Measurements from ENCODE around the gene DVL1.
A peak's percentile ranks its signal among the peaks of the same experiment; 100 is the strongest.

DVL1 gene

GRCh38 chr1:1324524-1325287, 24.5 kb downstream of the DVL1 start, which contains the start of the genes CPTP and INTS11:
CPTP (plus strand) TSS chr1:1324802; CDS start chr1:1326911, 2,109 bp downstream.
INTS11 (minus strand) TSS chr1:1324660; CDS start chr1:1324608, 52 bp downstream.
- Histone ChIP-seq H3K79me2 (ENCODE audit: insufficient read depth, low read length) (peaks cover 64% of the 10 kb centered on the region), H4K20me1 (ENCODE audit: insufficient read depth, low read length, poor library complexity, severe bottlenecking) (peaks cover 53% of the 10 kb centered on the region), H3K36me3 (ENCODE audit: insufficient read depth, low read length) (no peaks in the 10 kb centered on the region), H3K4me3 (ENCODE audit: low read length, poor library complexity, severe bottlenecking) (peak within 1 kb of the TSS; percentile 100), H2AFZ (ENCODE audit: low read length) (peak within 1 kb of the TSS; percentile 95), H3K4me1 (ENCODE audit: insufficient read depth, low read length, poor library complexity, severe bottlenecking) (peaks cover 37% of the 10 kb centered on the region), H3F3A (ENCODE audit: low read depth) (no peaks in the 10 kb centered on the region), H3K4me2 (ENCODE audit: low read depth, low read length, poor library complexity, severe bottlenecking) (peak within 1 kb of the TSS; percentile 95), H3K9me3 (ENCODE audit: insufficient read depth, low read depth, low read length) (no peaks in the 10 kb centered on the region), H3K27me3 (ENCODE audit: insufficient read depth, low read length, poor library complexity, severe bottlenecking) (no peaks in the 10 kb centered on the region), H3K9me2 (replicated peaks; ENCODE audit: low read depth, low read length) (no peaks in the 10 kb centered on the region), H3K9ac (ENCODE audit: low read depth, low read length, poor library complexity, severe bottlenecking) (peak within 1 kb of the TSS; percentile 96)
- TF ChIP-seq CTCF (conservative IDR thresholded peaks at IDR 0.05; ENCODE audit: low read length) (no peak), EZH2phosphoT487 (IDR thresholded peaks at IDR 0.05; ENCODE audit: borderline replicate concordance) (no peak)

GRCh38 chr1:1324084-1324523, 25.1 kb downstream of the DVL1 start:
- TF ChIP-seq CTCF (conservative IDR thresholded peaks at IDR 0.05; ENCODE audit: low read length) (no peak), EZH2phosphoT487 (IDR thresholded peaks at IDR 0.05; ENCODE audit: borderline replicate concordance) (no peak)
- H3K9ac ChIP-seq (ENCODE audit: low read depth, low read length, poor library complexity, severe bottlenecking) = peak overlapping the region; percentile 96
- H2AFZ ChIP-seq (ENCODE audit: low read length) = peak overlapping the region; percentile 87; the same call in 1 of the 2 replicates
- H3K4me2 ChIP-seq (ENCODE audit: low read depth, low read length, poor library complexity, severe bottlenecking) = peak overlapping the region; percentile 53
- no peaks in the 10 kb centered on the region for H3F3A ChIP-seq (ENCODE audit: low read depth)
- H3K79me2 ChIP-seq (ENCODE audit: insufficient read depth, low read length) = peaks cover 70% of the 10 kb centered on the region
- H4K20me1 ChIP-seq (ENCODE audit: insufficient read depth, low read length, poor library complexity, severe bottlenecking) = peaks cover 53% of the 10 kb centered on the region
- H3K36me3 ChIP-seq (ENCODE audit: insufficient read depth, low read length) = no peaks in the 10 kb centered on the region
- H3K4me1 ChIP-seq (ENCODE audit: insufficient read depth, low read length, poor library complexity, severe bottlenecking) = peaks cover 38% of the 10 kb centered on the region
- no peaks in the 10 kb centered on the region for H3K9me2 ChIP-seq (replicated peaks; ENCODE audit: low read depth, low read length)
- H3K9me3 ChIP-seq (ENCODE audit: insufficient read depth, low read depth, low read length) = no peaks in the 10 kb centered on the region
- H3K4me3 ChIP-seq (ENCODE audit: low read length, poor library complexity, severe bottlenecking) = peak overlapping the region; percentile 100
- H3K27me3 ChIP-seq (ENCODE audit: insufficient read depth, low read length, poor library complexity, severe bottlenecking) = no peaks in the 10 kb centered on the region

GRCh38 chr1:1322952-1323351, 26.3 kb downstream of the DVL1 start:
- Histone ChIP-seq H3K79me2 (ENCODE audit: insufficient read depth, low read length) (peaks cover 73% of the 10 kb centered on the region), H3K4me1 (ENCODE audit: insufficient read depth, low read length, poor library complexity, severe bottlenecking) (peaks cover 38% of the 10 kb centered on the region)

More at GRCh38 chr1:1322952-1323351, 26.3 kb downstream of the DVL1 start:
- peak overlapping the region; percentile 67 for H3K4me3 ChIP-seq (ENCODE audit: low read length, poor library complexity, severe bottlenecking)
- H3K9me2 ChIP-seq (replicated peaks; ENCODE audit: low read depth, low read length) = no peaks in the 10 kb centered on the region
- peak overlapping the region; percentile 85 for H3K4me2 ChIP-seq (ENCODE audit: low read depth, low read length, poor library complexity, severe bottlenecking)
- no peaks in the 10 kb centered on the region for H3F3A ChIP-seq (ENCODE audit: low read depth)
- no peak for TF ChIP-seq EZH2phosphoT487 (IDR thresholded peaks at IDR 0.05; ENCODE audit: borderline replicate concordance)
- no peak for TF ChIP-seq CTCF (conservative IDR thresholded peaks at IDR 0.05; ENCODE audit: low read length)
- H3K9me3 ChIP-seq (ENCODE audit: insufficient read depth, low read depth, low read length) = no peaks in the 10 kb centered on the region
- H3K36me3 ChIP-seq (ENCODE audit: insufficient read depth, low read length) = no peaks in the 10 kb centered on the region
- H3K27me3 ChIP-seq (ENCODE audit: insufficient read depth, low read length, poor library complexity, severe bottlenecking) = no peaks in the 10 kb centered on the region
- H2AFZ ChIP-seq (ENCODE audit: low read length) = no peak overlapping the region
- H3K9ac ChIP-seq (ENCODE audit: low read depth, low read length, poor library complexity, severe bottlenecking) = peak overlapping the region; percentile 62
- H4K20me1 ChIP-seq (ENCODE audit: insufficient read depth, low read length, poor library complexity, severe bottlenecking) = peaks cover 65% of the 10 kb centered on the region
